Sigmoid colon (tissue), 4 donors: ENCODE measurements around the gene ZNF467.

ENCODE experiments used
- CTCF ChIP-seq, 4 experiments: fragments of 450-650 bp in 3 of 4; fragments of 200-600 bp in 1 of 4; IDR thresholded peaks; one replicate each; pipeline ENCODE4 v1.5.1; 2016 to 2019; ENCODE audit warnings: antibody characterized with exemption in 4 of 4, mild to moderate bottlenecking in 3 of 4, moderate library complexity in 2 of 4
- POLR2A ChIP-seq, 2 donors: fragments of 450-650 bp; IDR thresholded peaks; one replicate each; pipeline ENCODE4 v1.6.1; 2016; ENCODE audit warnings: antibody characterized with exemption in 2 of 2, mild to moderate bottlenecking in 2 of 2, moderate library complexity in 2 of 2
- POLR2AphosphoS5 ChIP-seq, 4 donors: sonication (generic); formaldehyde crosslinking; IDR thresholded peaks; one replicate each; pipeline ENCODE4 v1.6.1; 2017; ENCODE audit warnings: antibody characterized with exemption in 4 of 4

GRCh38 chr7:149735181-149735602 lies 38.2 kb downstream of the ZNF467 start:
- TF ChIP-seq CTCF (IDR thresholded peaks at IDR 0.05) (no peak), POLR2A (IDR thresholded peaks at IDR 0.05) (no peak), POLR2AphosphoS5 (IDR thresholded peaks at IDR 0.05) (no peak)
